Right forelimb (tissue), 1 donor: ENCODE measurements around the gene MESD.
A peak's percentile ranks its signal among the peaks of the same experiment; 100 is the strongest.

Experiments
- DNase-seq: peaks from one replicate; pipeline ENCODE4 v3.0.0-alpha.2; 2018

Gene MESD

GRCh38 chr15:80989518-80990478 lies at the start of gene MESD:
Gene MESD, minus strand, starts transcription at chr15:80989819. Its CDS starts 28 bp downstream, at chr15:80989791.
- peak; percentile 100 for DNase-seq

GRCh38 chr15:81038975-81039607 lies 49.5 kb upstream of the MESD start:
- DNase-seq: no peak

GRCh38 chr15:81037952-81038743 lies 48.5 kb upstream of the MESD start:
- no peak for DNase-seq

DNA sequence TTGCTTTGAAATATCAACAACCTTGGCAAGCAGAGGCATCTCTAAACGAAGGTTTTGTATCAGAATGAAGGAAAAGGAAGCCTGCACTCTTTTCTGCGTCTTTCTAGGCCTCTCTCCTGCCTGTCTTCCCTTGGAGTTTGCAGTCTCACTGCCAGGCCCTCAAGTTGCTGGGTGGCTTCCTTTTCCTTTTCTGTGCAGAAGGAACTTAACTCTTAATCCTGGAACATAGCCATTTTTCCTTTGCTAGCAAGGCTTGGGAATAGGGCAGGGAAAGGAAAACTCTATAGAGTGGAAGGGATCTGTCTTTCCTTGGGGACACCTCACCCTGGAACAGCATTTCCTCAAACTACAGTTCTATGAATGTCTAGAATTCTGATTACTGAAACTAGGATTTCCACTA lies 43.9 kb upstream of the MESD start:
- DNase-seq: no peak

- no peak for DNase-seq
Measured at GRCh38 chr15:81032818-81033217, 43.2 kb upstream of the MESD start.

DNA sequence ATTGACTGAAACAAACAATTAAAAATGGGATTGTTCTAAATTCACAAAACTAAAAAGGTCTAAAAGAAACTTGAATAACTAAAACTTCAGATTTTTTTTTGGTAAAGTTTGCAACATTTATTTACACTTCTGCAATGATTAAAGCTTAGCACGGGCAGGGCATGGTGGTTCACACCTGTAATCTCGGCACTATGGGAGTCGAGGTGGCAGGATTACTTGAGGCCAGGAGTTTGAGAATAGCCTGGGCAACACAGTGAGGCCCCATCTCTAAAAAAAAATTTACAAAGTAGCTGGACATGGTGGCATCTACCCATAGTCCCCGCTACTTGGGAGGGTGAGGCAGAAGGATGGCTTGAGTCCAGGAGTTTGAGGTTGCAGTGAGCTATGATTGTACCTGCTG lies 42.7 kb upstream of the MESD start:
- DNase-seq: no peak

- no peak for DNase-seq
Measured at GRCh38 chr15:81031203-81031602, 41.6 kb upstream of the MESD start.

DNA sequence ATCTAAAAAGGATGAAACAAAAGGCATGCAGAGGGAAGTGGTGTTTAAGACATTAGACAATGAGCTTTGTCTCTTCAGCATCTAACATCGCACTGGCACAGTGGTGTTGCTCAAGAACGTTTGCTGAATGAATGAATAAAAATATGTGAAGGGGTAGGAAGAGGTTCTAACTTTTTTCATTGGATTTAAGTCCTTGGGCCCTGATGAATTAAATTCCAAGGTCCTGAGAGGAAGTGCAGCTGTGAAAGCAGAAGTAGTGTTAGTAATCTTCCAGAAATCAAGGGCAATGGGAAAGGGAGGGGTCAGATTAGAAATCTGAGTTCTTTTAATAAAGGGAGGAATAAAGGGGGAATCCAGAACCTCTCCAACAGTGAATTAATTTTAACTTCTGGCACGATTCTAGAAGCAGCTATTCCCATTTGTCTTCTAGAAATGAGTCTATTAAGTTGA lies 40.7 kb upstream of the MESD start:
- no peak for DNase-seq

- no peak for DNase-seq
Measured at GRCh38 chr15:81029414-81030300, 40.0 kb upstream of the MESD start.

DNA sequence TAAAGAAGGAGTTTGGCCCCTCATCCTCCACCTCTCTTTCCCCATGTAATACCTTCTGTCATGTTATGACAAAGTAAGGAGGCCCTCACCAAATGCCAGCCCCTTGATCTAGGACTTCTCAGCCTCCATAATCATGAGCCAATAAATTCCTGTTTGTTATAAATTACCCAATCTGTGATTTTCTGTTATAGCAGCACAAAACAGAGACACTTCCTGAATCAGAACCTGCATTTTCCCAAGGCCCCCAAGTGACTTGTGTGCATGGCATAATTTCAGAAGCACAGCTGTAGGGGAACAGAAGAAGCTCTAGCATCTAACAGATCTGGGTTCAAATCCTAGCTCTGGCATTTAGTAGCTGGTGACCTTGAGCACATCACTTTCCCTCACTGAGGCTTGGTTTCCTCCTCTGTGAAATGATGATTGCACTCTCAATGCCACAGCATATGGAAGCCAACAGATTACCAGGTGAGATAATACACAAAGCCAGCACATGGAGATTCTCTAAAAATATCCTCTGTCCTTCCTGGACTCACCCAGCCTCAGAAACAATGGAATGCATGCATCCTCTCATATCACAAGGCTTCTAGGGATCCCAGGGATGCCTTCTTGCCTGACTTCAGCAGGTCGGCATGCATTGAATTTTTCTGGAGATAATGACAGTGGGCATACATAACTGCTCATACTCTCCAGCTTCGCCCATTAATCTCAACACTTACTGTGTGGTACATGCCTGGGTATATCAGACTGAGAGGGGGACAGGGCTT lies 37.4 kb upstream of the MESD start:
- DNase-seq: no peak

DNA sequence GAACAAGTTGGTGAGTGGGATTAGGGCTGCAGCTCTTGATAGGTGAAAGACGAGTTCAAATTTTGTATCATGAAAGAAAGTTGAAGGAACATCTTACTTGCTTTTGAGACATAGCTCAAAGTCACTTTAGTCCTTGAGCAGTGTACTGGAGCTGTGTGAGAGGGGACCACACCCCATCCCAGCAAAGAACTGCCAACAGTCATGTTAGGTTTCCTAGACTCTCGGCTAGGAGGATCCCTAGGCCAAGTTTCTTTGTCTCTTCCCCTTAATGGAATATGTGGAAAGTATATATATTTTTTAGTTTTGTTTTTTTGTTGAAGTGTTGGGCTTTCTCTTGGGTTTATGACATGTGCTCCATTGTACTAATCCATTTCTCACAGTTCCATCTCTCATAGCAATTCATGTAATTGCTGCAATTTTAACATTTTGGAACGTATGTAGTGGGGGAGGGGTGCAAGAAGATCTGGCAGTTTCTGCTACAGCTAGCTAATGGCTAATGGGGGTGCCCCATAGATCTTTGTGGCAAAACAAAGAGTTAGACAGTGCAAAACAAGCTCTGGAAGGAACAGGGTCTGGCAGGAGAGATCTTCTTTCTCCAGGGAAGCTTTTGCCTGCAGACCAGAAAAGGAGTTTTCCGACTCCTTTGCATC lies 36.2 kb upstream of the MESD start:
- no peak for DNase-seq

- DNase-seq: no peak
Measured at GRCh38 chr15:81024936-81025335, 35.3 kb upstream of the MESD start.

DNA sequence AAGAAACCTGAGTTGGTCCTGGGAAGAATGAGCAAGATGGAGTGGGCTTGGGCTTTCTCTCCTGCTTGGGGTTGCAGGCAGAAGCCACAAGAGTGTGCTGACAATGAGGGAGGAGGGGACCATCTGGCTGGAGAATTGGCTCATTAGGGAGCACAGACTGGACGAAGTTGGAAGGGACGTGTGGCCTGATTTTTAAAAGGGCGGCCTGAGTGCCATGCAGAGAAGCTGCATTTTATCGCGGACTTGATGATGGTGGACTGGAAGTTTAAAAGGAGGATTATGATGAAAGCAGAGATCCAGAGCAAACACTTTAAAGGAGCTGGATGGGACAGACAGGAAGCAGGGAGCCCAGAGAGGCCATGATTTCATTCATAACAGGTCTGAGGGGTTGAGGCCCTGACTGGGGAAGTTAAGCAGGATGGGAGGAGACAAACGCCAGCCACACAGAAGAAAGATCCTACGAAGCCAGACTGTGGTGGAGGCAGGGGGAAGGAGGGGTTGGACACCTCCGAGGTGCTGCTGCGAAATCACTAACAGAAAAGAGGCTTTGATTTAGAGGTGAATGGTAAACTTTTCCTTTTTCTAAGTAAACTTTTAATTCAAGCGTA lies 34.8 kb upstream of the MESD start:
- no peak for DNase-seq

DNA sequence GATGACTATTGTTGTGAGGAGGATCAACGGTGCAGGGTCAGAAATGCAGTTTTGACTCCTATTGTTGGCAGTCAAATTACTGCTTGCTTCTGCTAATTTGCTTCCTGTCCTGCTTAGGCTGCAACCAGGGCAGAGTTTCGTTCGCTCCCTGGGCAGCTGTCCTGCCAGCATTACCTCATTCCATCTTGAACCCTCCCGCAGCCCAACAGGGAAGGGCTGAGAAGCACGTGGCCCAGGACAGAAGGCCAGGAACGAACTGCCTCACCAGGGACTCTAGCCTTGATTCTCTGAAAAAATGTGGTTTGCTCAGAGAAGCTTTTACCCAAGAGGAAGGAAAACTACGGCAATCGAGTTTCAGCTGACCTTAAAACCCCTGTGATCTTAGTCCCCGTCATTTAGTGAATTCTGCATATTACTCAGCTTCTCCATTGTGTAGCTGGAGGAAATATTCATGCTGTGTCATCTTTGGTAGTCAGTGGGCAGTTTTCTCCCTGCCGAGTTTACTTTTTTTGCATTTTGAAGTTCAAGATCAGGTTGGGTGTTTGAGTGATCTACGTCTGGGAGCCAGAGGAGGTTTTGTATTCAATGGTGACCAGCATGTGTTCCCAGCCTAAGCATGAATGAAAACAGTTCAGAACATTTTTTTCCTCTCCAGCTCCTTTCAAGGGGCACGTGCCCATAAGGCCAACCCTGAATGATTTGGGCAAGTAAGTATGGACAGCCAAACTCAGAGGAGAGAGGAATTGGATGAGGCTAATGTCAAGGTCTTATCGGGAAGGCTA lies 34.1 kb upstream of the MESD start:
- DNase-seq: no peak

DNA sequence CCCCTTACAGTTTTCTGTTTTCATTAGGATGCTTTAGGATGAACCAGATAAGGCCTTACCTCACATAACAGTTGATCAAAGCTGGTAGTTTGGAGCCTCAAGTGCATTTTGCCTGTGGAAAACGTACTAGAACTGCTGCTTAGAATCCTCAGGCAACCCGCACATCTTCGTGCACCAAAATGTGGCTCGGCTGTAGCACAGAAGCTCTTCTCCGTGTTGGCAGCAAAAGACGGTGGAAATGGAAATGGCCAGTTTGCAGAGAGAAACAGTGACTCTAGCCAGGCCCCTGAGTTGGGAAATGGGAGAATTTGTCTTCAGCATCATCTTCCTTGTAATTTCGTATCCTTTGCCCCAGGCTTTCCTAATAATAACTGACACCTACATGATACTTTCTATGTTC lies 31.7 kb upstream of the MESD start:
- no peak for DNase-seq

- DNase-seq: no peak
Measured at GRCh38 chr15:81018197-81018596, 28.6 kb upstream of the MESD start.

- DNase-seq: no peak
Measured at GRCh38 chr15:81016489-81017068, 27.0 kb upstream of the MESD start.

DNA sequence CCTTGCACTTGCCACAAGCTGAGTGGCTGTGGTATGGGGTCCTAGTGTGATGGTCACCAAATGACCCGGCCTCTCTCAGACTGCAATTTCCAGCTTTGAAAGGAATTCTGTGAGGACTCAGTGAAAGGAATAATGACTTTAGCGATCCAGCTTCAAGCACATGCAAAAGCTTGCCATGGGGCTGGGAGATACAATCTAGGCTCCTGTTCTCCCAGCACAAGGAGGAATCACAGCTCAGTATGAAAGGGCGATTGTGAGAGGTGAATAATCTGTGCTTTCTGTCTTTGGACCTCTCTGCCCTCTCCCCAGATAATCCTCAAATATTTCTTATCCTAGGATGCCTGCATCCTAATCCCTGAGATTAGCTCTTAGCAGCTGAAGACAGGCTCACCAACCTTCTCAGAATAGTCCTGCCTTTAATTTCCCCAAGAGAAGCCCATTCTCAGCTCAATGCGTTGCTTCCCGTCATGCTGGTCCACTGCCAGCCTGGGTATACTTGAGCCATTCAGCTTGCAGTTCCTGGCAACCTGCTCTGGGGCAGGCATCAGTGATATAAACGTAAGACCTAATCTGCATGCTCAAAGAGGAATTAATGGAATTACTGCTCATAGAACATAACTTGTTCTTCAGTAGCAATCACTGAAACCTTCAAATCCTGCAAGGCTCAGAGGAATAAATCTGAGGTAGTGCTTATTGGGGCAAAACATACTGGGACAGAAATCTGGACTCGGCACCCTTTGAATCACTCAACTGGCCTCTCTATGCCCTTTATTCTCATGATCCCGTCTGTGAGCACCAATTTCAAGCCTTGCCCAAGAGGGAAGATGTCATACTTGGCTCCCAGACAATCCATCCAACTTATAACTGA lies 26.2 kb upstream of the MESD start:
- DNase-seq: no peak
